Thyroid gland (tissue), 4 donors: ENCODE results near the gene RELB. TPM values are rescaled to one million over a fixed set of nuclear protein-coding genes. Genes with fewer than 3 reads are reported as not detected.

Source experiments
- DNase-seq, 2 donors: peaks; one replicate each; pipeline ENCODE4 v3.0.0-alpha.2; 2019
- H3K27ac ChIP-seq, 3 donors: fragments of 200-600 bp; sonication (generic); 1 replicate in 2 of 3; 2 replicates in 1 of 3; pipeline ENCODE4 v1.5.1; 2016 to 2019; ENCODE audit warnings: mild to moderate bottlenecking in 1 of 3, moderate library complexity in 1 of 3
- H3K27me3 ChIP-seq: fragments of 200-600 bp; sonication (generic); one replicate; pipeline ENCODE4 v1.5.1; 2019
- H3K36me3 ChIP-seq, 2 donors: fragments of 200-600 bp; sonication (generic); one replicate each; pipeline ENCODE4 v1.5.1; 2016 to 2019
- H3K4me1 ChIP-seq, 2 donors: fragments of 200-600 bp; sonication (generic); one replicate each; pipeline ENCODE4 v1.5.1; 2017 to 2019
- H3K4me3 ChIP-seq, 3 donors: fragments of 200-600 bp; sonication (generic); replicated peaks in 1 of 3; 1 replicate in 2 of 3; 2 replicates in 1 of 3; pipeline ENCODE4 v1.5.1; 2016; ENCODE audit warnings: mild to moderate bottlenecking in 1 of 3
- H3K9me3 ChIP-seq: fragments of 200-600 bp; sonication (generic); one replicate; pipeline ENCODE4 v1.5.1; 2017
- POLR2A ChIP-seq, 2 donors: fragments of 450-650 bp; IDR thresholded peaks; one replicate each; pipeline ENCODE4 v1.6.1; 2017; ENCODE audit warnings: antibody characterized with exemption in 2 of 2, mild to moderate bottlenecking in 2 of 2, moderate library complexity in 1 of 2
- WGBS, 2 donors: methylation state at CpG; one replicate each; pipeline ENCODE4 v1.1.5; 2017; 5-methylcytosine and 5-hydroxymethylcytosine counted together
- intact Hi-C: fragments of 100-400 bp; cut with DNase I; formaldehyde crosslinking; loops from one replicate; pipeline ENCODE4 v1.15.1; 2023
- total RNA-seq, 4 donors: library from RNA; depleted of rRNA; stranded (reverse); fragments of >200 nt; gene quantifications; one replicate each; pipeline ENCODE4 v1.2.3, GENCODE V29; 2016
- TF ChIP-seq, protein P1 (sequence below), 6 experiments: fragments of 200-600 bp in 3 of 6; fragments of 450-650 bp in 3 of 6; sonication (generic) in 3 of 6; IDR thresholded peaks; one replicate each; pipeline ENCODE4 v1.5.1; 2016 to 2019; ENCODE audit warnings: antibody characterized with exemption in 6 of 6, mild to moderate bottlenecking in 2 of 6, inconsistent platforms in 1 of 6, moderate library complexity in 1 of 6

RELB gene
- total RNA-seq, 4 donors from 2014 or later, result 6.7 to 11.3 (median 9.1) TPM

DNA sequence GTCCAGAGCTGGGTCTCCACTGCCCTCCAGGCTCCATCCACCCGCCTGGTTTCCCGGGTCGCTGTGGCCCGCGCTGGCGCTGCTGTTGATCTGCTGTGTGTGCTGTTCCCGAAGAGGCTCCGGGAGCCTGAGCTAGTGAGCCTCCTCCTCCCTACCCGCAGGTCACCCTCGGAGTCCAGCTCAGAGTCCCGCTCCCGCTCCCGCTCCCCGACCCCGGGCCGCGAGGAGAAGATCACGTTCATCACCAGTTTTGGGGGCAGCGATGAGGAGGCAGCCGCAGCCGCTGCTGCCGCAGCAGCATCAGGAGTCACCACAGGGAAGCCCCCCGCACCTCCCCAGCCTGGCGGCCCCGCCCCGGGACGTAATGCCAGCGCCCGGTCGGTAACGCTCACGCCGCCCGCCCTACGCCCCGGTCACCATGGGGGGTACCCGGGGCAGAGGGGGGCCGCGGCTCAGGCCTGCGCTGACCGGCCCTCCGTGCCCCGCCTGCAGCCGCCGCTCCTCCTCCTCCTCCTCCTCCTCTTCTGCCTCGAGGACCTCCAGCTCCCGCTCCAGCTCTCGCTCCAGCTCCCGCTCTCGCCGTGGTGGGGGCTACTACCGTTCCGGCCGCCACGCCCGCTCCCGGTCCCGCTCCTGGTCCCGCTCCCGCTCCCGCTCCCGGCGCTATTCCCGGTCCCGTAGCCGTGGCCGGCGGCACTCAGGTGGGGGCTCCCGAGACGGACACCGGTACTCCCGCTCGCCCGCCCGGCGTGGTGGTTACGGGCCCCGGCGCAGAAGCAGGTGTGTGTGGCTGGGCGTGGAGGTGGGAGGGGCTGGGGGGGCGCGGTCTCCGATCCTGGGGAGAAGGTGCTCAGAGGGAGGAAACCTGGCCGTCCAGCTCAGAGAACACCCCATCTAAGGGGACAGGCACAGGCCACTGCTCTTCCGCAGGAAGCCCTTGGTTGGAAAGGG, 62.9 kb downstream of the RELB start:
- H3K4me1 ChIP-seq, result peaks cover 0 to 4% of the 10 kb centered on the region in 2 donors
- WGBS, 2 donors, result 98% methylated on average over 73 to 77 of the region's 85 CpGs
- no peaks in the 10 kb centered on the region for H3K27me3 ChIP-seq
- H3K27ac ChIP-seq, result no peak overlapping the region
- no peaks in the 10 kb centered on the region for H3K9me3 ChIP-seq
- H3K4me3 ChIP-seq, result no peak overlapping the region
- TF ChIP-seq POLR2A (IDR thresholded peaks at IDR 0.05), result no peak
- TF ChIP-seq, protein P1, sequence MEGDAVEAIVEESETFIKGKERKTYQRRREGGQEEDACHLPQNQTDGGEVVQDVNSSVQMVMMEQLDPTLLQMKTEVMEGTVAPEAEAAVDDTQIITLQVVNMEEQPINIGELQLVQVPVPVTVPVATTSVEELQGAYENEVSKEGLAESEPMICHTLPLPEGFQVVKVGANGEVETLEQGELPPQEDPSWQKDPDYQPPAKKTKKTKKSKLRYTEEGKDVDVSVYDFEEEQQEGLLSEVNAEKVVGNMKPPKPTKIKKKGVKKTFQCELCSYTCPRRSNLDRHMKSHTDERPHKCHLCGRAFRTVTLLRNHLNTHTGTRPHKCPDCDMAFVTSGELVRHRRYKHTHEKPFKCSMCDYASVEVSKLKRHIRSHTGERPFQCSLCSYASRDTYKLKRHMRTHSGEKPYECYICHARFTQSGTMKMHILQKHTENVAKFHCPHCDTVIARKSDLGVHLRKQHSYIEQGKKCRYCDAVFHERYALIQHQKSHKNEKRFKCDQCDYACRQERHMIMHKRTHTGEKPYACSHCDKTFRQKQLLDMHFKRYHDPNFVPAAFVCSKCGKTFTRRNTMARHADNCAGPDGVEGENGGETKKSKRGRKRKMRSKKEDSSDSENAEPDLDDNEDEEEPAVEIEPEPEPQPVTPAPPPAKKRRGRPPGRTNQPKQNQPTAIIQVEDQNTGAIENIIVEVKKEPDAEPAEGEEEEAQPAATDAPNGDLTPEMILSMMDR (IDR thresholded peaks at IDR 0.05), result no peak
- intact Hi-C loops, result no loop called here
- H3K36me3 ChIP-seq, result peaks cover 82 to 83% of the 10 kb centered on the region in 2 donors
- no peak for DNase-seq

DNA sequence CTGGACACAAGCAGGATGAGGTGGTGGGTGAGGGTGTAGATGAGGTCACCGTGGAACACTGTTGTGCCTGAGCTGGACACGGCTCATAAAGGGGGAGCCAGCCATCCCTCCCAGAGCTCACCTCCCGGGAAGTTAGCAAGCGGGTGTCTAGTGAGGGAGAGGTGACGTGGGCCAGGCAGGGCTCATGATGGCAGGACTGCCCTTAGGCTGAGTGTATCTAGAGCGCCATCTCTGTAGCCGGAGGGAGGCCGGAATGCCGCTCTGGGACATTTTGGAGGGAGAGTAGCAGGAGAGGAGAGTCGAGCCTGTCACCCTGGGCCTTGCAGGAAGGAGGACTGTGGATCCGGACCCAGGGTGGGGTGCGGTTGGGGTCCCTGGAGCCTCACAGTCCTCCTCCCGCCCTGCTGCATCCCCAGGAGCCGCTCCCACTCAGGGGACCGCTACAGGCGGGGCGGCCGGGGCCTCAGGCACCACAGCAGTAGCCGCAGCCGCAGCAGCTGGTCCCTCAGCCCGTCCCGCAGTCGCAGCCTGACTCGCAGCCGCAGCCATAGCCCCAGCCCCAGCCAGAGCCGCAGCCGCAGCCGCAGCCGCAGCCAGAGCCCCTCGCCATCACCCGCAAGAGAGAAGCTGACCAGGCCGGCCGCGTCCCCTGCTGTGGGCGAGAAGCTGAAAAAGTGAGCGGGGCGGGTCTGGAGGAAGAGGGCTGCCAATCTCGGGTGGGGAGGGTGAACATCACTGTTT, 65.8 kb downstream of the RELB start:
- Histone ChIP-seq H3K4me1 (no peaks in the 10 kb centered on the region), H3K4me3 (no peak overlapping the region), H3K27ac (no peak overlapping the region), H3K9me3 (no peaks in the 10 kb centered on the region), H3K27me3 (no peaks in the 10 kb centered on the region), H3K36me3 (peaks cover 74 to 78% of the 10 kb centered on the region in 2 donors)
- WGBS, 2 donors, result 91 to 97% methylated on average over 18 to 21 of the region's 38 CpGs
- intact Hi-C loops, result no loop called here
- DNase-seq, result no peak
- TF ChIP-seq, protein P1 (IDR thresholded peaks at IDR 0.05), result no peak
- no peak for TF ChIP-seq POLR2A (IDR thresholded peaks at IDR 0.05)

DNA sequence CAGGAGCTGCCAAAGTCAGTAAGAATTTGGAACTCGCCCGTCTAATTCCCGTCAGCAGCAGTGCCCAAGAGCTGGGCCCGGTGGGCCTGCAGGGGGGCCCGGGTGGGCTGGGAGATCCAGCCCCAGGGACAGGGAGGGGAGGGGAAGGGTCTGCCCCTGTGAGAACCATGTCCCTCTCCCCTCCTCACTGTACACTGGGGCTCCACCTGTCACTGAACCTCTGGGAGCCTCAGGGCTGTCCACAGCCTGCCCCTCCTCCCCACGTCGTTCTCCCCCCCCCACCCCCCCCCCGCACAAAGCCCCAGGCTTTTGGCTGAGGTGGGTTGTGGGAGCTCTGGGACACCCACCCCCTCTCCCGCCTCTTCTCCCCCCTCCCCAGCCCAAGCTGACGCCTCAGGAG, 66.8 kb downstream of the RELB start:
- 90 to 97% methylated on average over 5 to 10 of the region's 10 CpGs for WGBS, 2 donors
- TF ChIP-seq POLR2A (IDR thresholded peaks at IDR 0.05), result no peak
- TF ChIP-seq, protein P1 (IDR thresholded peaks at IDR 0.05), result no peak
- intact Hi-C loops, result no loop called here
- H3K4me3 ChIP-seq, result no peak overlapping the region
- H3K27ac ChIP-seq, result no peak overlapping the region
- no peak for DNase-seq
- H3K9me3 ChIP-seq, result no peaks in the 10 kb centered on the region
- no peaks in the 10 kb centered on the region for H3K4me1 ChIP-seq
- no peaks in the 10 kb centered on the region for H3K27me3 ChIP-seq
- peaks cover 65 to 69% of the 10 kb centered on the region in 2 donors for H3K36me3 ChIP-seq

DNA sequence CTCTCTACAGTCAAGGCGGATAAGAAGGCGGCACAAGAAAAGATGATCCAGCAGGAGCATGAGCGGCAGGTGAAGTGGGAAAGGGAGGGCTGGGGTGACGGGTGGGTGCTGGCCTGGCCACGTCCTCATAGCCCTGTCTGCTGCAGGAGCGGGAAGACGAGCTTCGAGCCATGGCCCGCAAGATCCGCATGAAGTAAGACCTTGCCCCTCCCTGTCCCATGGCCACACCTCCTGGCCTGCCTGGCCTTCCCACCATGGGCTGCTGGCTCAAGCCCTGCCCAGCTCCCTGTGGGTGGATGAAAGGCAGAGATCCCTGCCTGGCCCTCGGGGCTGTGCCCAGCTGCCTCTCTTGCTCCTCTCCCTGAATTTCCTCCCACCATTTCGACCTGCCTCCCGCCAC, 67.8 kb downstream of the RELB start:
- TF ChIP-seq, protein P1 (IDR thresholded peaks at IDR 0.05), result no peak
- TF ChIP-seq POLR2A (IDR thresholded peaks at IDR 0.05), result no peak
- peaks cover 58 to 63% of the 10 kb centered on the region in 2 donors for H3K36me3 ChIP-seq
- no peaks in the 10 kb centered on the region for H3K9me3 ChIP-seq
- intact Hi-C loops, result no loop called here
- WGBS, 2 donors, result 80 to 86% methylated on average over 13 of the region's 13 CpGs
- H3K4me1 ChIP-seq, result no peaks in the 10 kb centered on the region
- H3K27me3 ChIP-seq, result no peaks in the 10 kb centered on the region
- H3K27ac ChIP-seq, result no peak overlapping the region
- no peak for DNase-seq
- no peak overlapping the region for H3K4me3 ChIP-seq
